Measurements from ENCODE around the gene CNTNAP2. TPM values are rescaled to one million over a fixed set of nuclear protein-coding genes. Genes with fewer than 3 reads are reported as not detected.

The CNTNAP2 gene
- total and polyA plus RNA-seq, 4 donors, result not detected

DNA sequence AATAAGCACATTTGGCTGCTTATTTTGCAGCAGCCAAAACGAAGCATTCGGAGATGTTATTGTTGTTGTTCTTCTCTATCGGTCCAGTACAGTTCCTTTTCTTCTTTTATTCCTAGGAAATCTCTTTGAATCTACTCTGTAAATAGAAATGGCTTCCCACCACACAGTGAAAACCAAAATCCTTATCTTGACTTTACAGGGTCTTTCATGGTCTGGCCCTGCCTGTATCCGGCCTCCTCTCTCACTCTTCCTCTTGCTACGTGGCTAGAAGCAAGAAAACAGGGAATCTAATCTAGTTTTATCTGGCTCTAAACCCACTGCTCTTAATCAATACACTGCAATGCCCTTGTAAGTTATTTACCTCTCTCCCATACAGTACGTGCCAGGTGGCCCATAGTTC, 1547.9 kb downstream of the CNTNAP2 start:
- no peaks in the 10 kb centered on the region for H3K27me3 ChIP-seq (ENCODE audit: control insufficient read depth in 1 of 2, insufficient read depth in 2 of 2, low read length in 1 of 2)
- H3K27ac ChIP-seq (ENCODE audit: low read depth in 1 of 2, low read length in 2 of 2), result no peak overlapping the region
- ATAC-seq (ENCODE audit: low FRiP score), result no peak
- no peak for DNase-seq
- 67 to 68% methylated on average over 6 of the region's 6 CpGs for WGBS, 2 donors
- intact Hi-C loops (cut with DNase I), result no loop called here
- no peaks in the 10 kb centered on the region for H3K36me3 ChIP-seq (ENCODE audit: control insufficient read depth in 1 of 2, insufficient read depth in 2 of 2, low read length in 1 of 2)
- no peaks in the 10 kb centered on the region for H3K4me1 ChIP-seq (ENCODE audit: control insufficient read depth in 1 of 2, insufficient read depth in 2 of 2, low read length in 2 of 2)
- no peaks in the 10 kb centered on the region for H3K9me3 ChIP-seq (ENCODE audit: control insufficient read depth, low read length)
- no peak overlapping the region for H3K4me3 ChIP-seq (ENCODE audit: low read length in 2 of 2)

DNA sequence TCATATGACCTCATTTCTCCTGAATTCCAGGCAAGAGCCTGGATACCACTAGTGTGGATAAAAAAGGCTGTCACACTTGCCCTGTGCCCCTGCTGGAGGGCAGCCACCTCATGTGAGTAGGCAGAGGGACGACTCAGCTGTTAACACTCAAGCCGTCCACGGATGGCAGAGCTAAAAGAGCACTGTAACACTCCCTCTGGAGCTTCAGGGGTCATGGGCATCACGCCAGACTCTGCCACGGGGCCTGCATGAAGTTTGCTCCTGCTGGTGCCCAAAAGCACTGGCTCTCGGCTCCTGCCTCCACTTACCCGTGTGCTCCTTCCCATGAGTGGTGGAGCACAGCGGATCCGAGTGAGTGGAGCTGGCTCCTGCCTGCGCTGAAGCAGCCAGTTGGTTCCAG, 1554.2 kb downstream of the CNTNAP2 start:
- WGBS, 2 donors, result 77 to 81% methylated on average over 10 of the region's 10 CpGs
- Histone ChIP-seq H3K9me3 (ENCODE audit: control insufficient read depth, low read length) (no peaks in the 10 kb centered on the region), H3K36me3 (ENCODE audit: control insufficient read depth in 1 of 2, insufficient read depth in 2 of 2, low read length in 1 of 2) (no peaks in the 10 kb centered on the region), H3K4me3 (ENCODE audit: low read length in 2 of 2) (no peak overlapping the region), H3K4me1 (ENCODE audit: control insufficient read depth in 1 of 2, insufficient read depth in 2 of 2, low read length in 2 of 2) (no peaks in the 10 kb centered on the region), H3K27me3 (ENCODE audit: control insufficient read depth in 1 of 2, insufficient read depth in 2 of 2, low read length in 1 of 2) (no peaks in the 10 kb centered on the region), H3K27ac (ENCODE audit: low read depth in 1 of 2, low read length in 2 of 2) (no peak overlapping the region)
- intact Hi-C loops (cut with DNase I), result no loop called here
- ATAC-seq (ENCODE audit: low FRiP score) (no peak), DNase-seq (peak in 1 of 2 donors; percentile 44)

- H3K27ac ChIP-seq (ENCODE audit: low read depth in 1 of 2, low read length in 2 of 2), result no peak overlapping the region
- H3K4me1 ChIP-seq (ENCODE audit: control insufficient read depth in 1 of 2, insufficient read depth in 2 of 2, low read length in 2 of 2), result no peaks in the 10 kb centered on the region
- no peak for DNase-seq
- no peaks in the 10 kb centered on the region for H3K36me3 ChIP-seq (ENCODE audit: control insufficient read depth in 1 of 2, insufficient read depth in 2 of 2, low read length in 1 of 2)
- H3K27me3 ChIP-seq (ENCODE audit: control insufficient read depth in 1 of 2, insufficient read depth in 2 of 2, low read length in 1 of 2), result no peaks in the 10 kb centered on the region
- no peak overlapping the region for H3K4me3 ChIP-seq (ENCODE audit: low read length in 2 of 2)
- ATAC-seq (ENCODE audit: low FRiP score), result no peak
- intact Hi-C loops (cut with DNase I), result no loop called here
- no peaks in the 10 kb centered on the region for H3K9me3 ChIP-seq (ENCODE audit: control insufficient read depth, low read length)
Measured at GRCh38 chr7:147674705-147675104, 1558.1 kb downstream of the CNTNAP2 start.

GRCh38 chr7:147678943-147679342, 1562.3 kb downstream of the CNTNAP2 start:
- Histone ChIP-seq H3K4me3 (ENCODE audit: low read length in 2 of 2) (no peak overlapping the region), H3K27ac (ENCODE audit: low read depth in 1 of 2, low read length in 2 of 2) (no peak overlapping the region), H3K9me3 (ENCODE audit: control insufficient read depth, low read length) (no peaks in the 10 kb centered on the region), H3K4me1 (ENCODE audit: control insufficient read depth in 1 of 2, insufficient read depth in 2 of 2, low read length in 2 of 2) (no peaks in the 10 kb centered on the region), H3K27me3 (ENCODE audit: control insufficient read depth in 1 of 2, insufficient read depth in 2 of 2, low read length in 1 of 2) (no peaks in the 10 kb centered on the region), H3K36me3 (ENCODE audit: control insufficient read depth in 1 of 2, insufficient read depth in 2 of 2, low read length in 1 of 2) (no peaks in the 10 kb centered on the region)
- intact Hi-C loops (cut with DNase I), result no loop called here
- 51 to 80% methylated on average over 1 of the region's 1 CpG for WGBS, 2 donors
- DNase-seq (no peak), ATAC-seq (ENCODE audit: low FRiP score) (no peak)

- intact Hi-C loops (cut with DNase I), result no loop called here
- 73 to 85% methylated on average over 1 of the region's 1 CpG for WGBS, 2 donors
Measured at GRCh38 chr7:147681530-147681929, 1564.9 kb downstream of the CNTNAP2 start.

DNA sequence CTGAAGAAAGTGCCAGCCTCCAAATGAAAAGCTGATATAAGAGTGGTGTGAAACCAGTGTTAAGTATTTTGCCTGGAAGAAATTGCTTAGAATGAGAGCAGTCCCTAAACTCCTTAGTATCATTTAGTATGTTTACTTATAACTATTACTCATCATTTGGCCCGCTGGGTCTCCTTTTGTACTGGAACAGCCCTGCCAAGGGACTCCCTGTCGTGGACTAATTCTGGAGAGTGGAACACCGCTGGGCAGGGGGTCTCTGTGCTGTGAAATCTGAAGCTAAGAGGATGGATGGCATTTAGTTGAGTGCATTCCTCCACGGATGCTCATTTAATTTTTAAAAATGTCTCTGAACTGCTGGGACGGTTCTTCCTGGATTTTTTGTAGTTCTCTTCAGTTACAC, 1584.1 kb downstream of the CNTNAP2 start:
- Histone ChIP-seq H3K9me3 (ENCODE audit: control insufficient read depth, low read length) (no peaks in the 10 kb centered on the region), H3K4me3 (ENCODE audit: low read length in 2 of 2) (no peak overlapping the region), H3K36me3 (ENCODE audit: control insufficient read depth in 1 of 2, insufficient read depth in 2 of 2, low read length in 1 of 2) (no peaks in the 10 kb centered on the region), H3K27ac (ENCODE audit: low read depth in 1 of 2, low read length in 2 of 2) (no peak overlapping the region), H3K27me3 (ENCODE audit: control insufficient read depth in 1 of 2, insufficient read depth in 2 of 2, low read length in 1 of 2) (no peaks in the 10 kb centered on the region), H3K4me1 (ENCODE audit: control insufficient read depth in 1 of 2, insufficient read depth in 2 of 2, low read length in 2 of 2) (no peaks in the 10 kb centered on the region)
- ATAC-seq (ENCODE audit: low FRiP score) (no peak), DNase-seq (no peak)
- 56 to 60% methylated on average over 5 of the region's 5 CpGs for WGBS, 2 donors
- intact Hi-C loops (cut with DNase I), result no loop called here

More at GRCh38 chr7:147681530-147681929, 1564.9 kb downstream of the CNTNAP2 start:
- H3K4me3 ChIP-seq (ENCODE audit: low read length in 2 of 2), result no peak overlapping the region
- H3K9me3 ChIP-seq (ENCODE audit: control insufficient read depth, low read length), result no peaks in the 10 kb centered on the region
- DNase-seq (no peak), ATAC-seq (ENCODE audit: low FRiP score) (no peak)
- H3K27ac ChIP-seq (ENCODE audit: low read depth in 1 of 2, low read length in 2 of 2), result no peak overlapping the region
- no peaks in the 10 kb centered on the region for H3K27me3 ChIP-seq (ENCODE audit: control insufficient read depth in 1 of 2, insufficient read depth in 2 of 2, low read length in 1 of 2)
- H3K36me3 ChIP-seq (ENCODE audit: control insufficient read depth in 1 of 2, insufficient read depth in 2 of 2, low read length in 1 of 2), result no peaks in the 10 kb centered on the region
- no peaks in the 10 kb centered on the region for H3K4me1 ChIP-seq (ENCODE audit: control insufficient read depth in 1 of 2, insufficient read depth in 2 of 2, low read length in 2 of 2)

GRCh38 chr7:147707926-147708325, 1591.3 kb downstream of the CNTNAP2 start:
- no peaks in the 10 kb centered on the region for H3K4me1 ChIP-seq (ENCODE audit: control insufficient read depth in 1 of 2, insufficient read depth in 2 of 2, low read length in 2 of 2)
- peaks cover 3% of the 10 kb centered on the region for H3K9me3 ChIP-seq (ENCODE audit: control insufficient read depth, low read length)
- DNase-seq, result no peak
- intact Hi-C loops (cut with DNase I), result no loop called here
- no peak overlapping the region for H3K27ac ChIP-seq (ENCODE audit: low read depth in 1 of 2, low read length in 2 of 2)
- no peak overlapping the region for H3K4me3 ChIP-seq (ENCODE audit: low read length in 2 of 2)
- ATAC-seq (ENCODE audit: low FRiP score), result peak; percentile 29
- H3K36me3 ChIP-seq (ENCODE audit: control insufficient read depth in 1 of 2, insufficient read depth in 2 of 2, low read length in 1 of 2), result no peaks in the 10 kb centered on the region
- no peaks in the 10 kb centered on the region for H3K27me3 ChIP-seq (ENCODE audit: control insufficient read depth in 1 of 2, insufficient read depth in 2 of 2, low read length in 1 of 2)

DNA sequence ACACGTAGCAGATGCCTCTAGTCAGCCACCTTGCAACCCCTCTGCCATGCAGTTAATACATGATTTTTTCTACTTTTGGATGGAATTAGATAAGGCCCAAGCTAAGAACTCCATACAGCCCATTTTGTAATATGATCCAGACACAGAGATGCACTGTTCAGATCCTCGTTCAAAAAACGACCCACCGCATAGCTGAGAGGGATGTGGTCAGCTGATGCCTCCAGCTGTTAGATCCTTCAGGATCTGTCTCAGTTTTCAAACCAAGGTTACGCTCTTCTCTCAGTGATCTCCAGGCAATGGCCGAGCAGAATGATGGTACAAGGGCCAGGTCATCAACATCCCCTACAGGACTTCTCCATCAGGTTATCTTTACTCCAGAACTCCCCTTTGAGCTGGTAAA, 1592.3 kb downstream of the CNTNAP2 start:
- no peak for DNase-seq
- H3K4me1 ChIP-seq (ENCODE audit: control insufficient read depth in 1 of 2, insufficient read depth in 2 of 2, low read length in 2 of 2), result no peaks in the 10 kb centered on the region
- H3K4me3 ChIP-seq (ENCODE audit: low read length in 2 of 2), result no peak overlapping the region
- no peaks in the 10 kb centered on the region for H3K27me3 ChIP-seq (ENCODE audit: control insufficient read depth in 1 of 2, insufficient read depth in 2 of 2, low read length in 1 of 2)
- WGBS, 2 donors, result 90 to 91% methylated on average over 6 of the region's 6 CpGs
- peaks cover 3% of the 10 kb centered on the region for H3K9me3 ChIP-seq (ENCODE audit: control insufficient read depth, low read length)
- H3K36me3 ChIP-seq (ENCODE audit: control insufficient read depth in 1 of 2, insufficient read depth in 2 of 2, low read length in 1 of 2), result no peaks in the 10 kb centered on the region
- no peak overlapping the region for H3K27ac ChIP-seq (ENCODE audit: low read depth in 1 of 2, low read length in 2 of 2)
- intact Hi-C loops (cut with DNase I), result no loop called here
- no peak for ATAC-seq (ENCODE audit: low FRiP score)

- Histone ChIP-seq H3K36me3 (ENCODE audit: control insufficient read depth in 1 of 2, insufficient read depth in 2 of 2, low read length in 1 of 2) (no peaks in the 10 kb centered on the region), H3K27ac (ENCODE audit: low read depth in 1 of 2, low read length in 2 of 2) (no peak overlapping the region), H3K27me3 (ENCODE audit: control insufficient read depth in 1 of 2, insufficient read depth in 2 of 2, low read length in 1 of 2) (no peaks in the 10 kb centered on the region), H3K9me3 (ENCODE audit: control insufficient read depth, low read length) (peaks cover 3% of the 10 kb centered on the region), H3K4me3 (ENCODE audit: low read length in 2 of 2) (no peak overlapping the region), H3K4me1 (ENCODE audit: control insufficient read depth in 1 of 2, insufficient read depth in 2 of 2, low read length in 2 of 2) (no peaks in the 10 kb centered on the region)
- ATAC-seq (ENCODE audit: low FRiP score) (no peak), DNase-seq (no peak)
- intact Hi-C loops (cut with DNase I), result no loop called here
- WGBS, 2 donors, result 17 to 37% methylated on average over 2 of the region's 2 CpGs
Measured at GRCh38 chr7:147711447-147711846, 1594.8 kb downstream of the CNTNAP2 start.

All from aorta (tissue), 5 donors.